ENCODE measurements around the gene ABCG4. TPM values are rescaled to one million over a fixed set of nuclear protein-coding genes. Genes with fewer than 3 reads are reported as not detected.

ABCG4 gene
- total RNA-seq, 1 experiment from 2014 or later, result 1.9 TPM

- no peak for TF ChIP-seq REST (IDR thresholded peaks at IDR 0.05; ENCODE audit: low read depth)
Observed at GRCh38 chr11:119209186-119209585, 60.3 kb downstream of the ABCG4 start (continued).

- H3K79me2 ChIP-seq (ENCODE audit: insufficient read depth, low read length), result peaks cover 75% of the 10 kb centered on the region
- no peak for TF ChIP-seq CEBPB (IDR thresholded peaks at IDR 0.05; ENCODE audit: low read depth)
- TF ChIP-seq, protein P1, sequence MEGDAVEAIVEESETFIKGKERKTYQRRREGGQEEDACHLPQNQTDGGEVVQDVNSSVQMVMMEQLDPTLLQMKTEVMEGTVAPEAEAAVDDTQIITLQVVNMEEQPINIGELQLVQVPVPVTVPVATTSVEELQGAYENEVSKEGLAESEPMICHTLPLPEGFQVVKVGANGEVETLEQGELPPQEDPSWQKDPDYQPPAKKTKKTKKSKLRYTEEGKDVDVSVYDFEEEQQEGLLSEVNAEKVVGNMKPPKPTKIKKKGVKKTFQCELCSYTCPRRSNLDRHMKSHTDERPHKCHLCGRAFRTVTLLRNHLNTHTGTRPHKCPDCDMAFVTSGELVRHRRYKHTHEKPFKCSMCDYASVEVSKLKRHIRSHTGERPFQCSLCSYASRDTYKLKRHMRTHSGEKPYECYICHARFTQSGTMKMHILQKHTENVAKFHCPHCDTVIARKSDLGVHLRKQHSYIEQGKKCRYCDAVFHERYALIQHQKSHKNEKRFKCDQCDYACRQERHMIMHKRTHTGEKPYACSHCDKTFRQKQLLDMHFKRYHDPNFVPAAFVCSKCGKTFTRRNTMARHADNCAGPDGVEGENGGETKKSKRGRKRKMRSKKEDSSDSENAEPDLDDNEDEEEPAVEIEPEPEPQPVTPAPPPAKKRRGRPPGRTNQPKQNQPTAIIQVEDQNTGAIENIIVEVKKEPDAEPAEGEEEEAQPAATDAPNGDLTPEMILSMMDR (IDR thresholded peaks at IDR 0.05 in 2 of 3, conservative IDR thresholded peaks at IDR 0.05 in 1 of 3; ENCODE audit: borderline replicate concordance in 1 of 3, insufficient read depth in 1 of 3, low read depth in 2 of 3, low read length in 2 of 3), result no peak
- no peak for TF ChIP-seq CBX3 (IDR thresholded peaks at IDR 0.05; ENCODE audit: low read depth)
- no peak for TF ChIP-seq SP1 (IDR thresholded peaks at IDR 0.05; ENCODE audit: low read depth)
- no peak for TF ChIP-seq SRF (IDR thresholded peaks at IDR 0.05; ENCODE audit: low read depth)
- no peak for TF ChIP-seq FOSL1 (IDR thresholded peaks at IDR 0.05; ENCODE audit: low read depth)
- no peak for TF ChIP-seq SIN3A (IDR thresholded peaks at IDR 0.05; ENCODE audit: low read depth)
- TF ChIP-seq EZH2 (IDR thresholded peaks at IDR 0.05), result no peak
- no peak for TF ChIP-seq ELF1 (IDR thresholded peaks at IDR 0.05; ENCODE audit: borderline replicate concordance, low read depth)
- TF ChIP-seq REST (IDR thresholded peaks at IDR 0.05; ENCODE audit: low read depth), result no peak
- TF ChIP-seq ZFX (IDR thresholded peaks at IDR 0.05), result no peak
- TF ChIP-seq YY1 (IDR thresholded peaks at IDR 0.05; ENCODE audit: extremely low read depth, insufficient replicate concordance, low read depth, low read length), result no peak
- TF ChIP-seq RAD21 (IDR thresholded peaks at IDR 0.05; ENCODE audit: low read depth), result no peak
- no peak for TF ChIP-seq ZBTB33 (IDR thresholded peaks at IDR 0.05; ENCODE audit: extremely low read depth, insufficient replicate concordance, low read length)
- no peak for TF ChIP-seq POLR2A (IDR thresholded peaks at IDR 0.05; ENCODE audit: borderline replicate concordance, extremely low read depth, insufficient read depth, insufficient read length)
- no peak for TF ChIP-seq JUND (IDR thresholded peaks at IDR 0.05)
Observed at GRCh38 chr11:119210050-119210449, 61.2 kb downstream of the ABCG4 start.

More at GRCh38 chr11:119210050-119210449, 61.2 kb downstream of the ABCG4 start:
- ChIA-PET CTCF (no interaction called here), POLR2A (no interaction called here), RAD21 (ENCODE audit: low non-redundant PET in 1 of 2, low total read pairs in 2 of 2, uncharacterized antibody in 2 of 2, unreplicated experiment in 2 of 2) (no interaction called here)
- no peaks in the 10 kb centered on the region for H3K9me2 ChIP-seq (ENCODE audit: insufficient read depth)
- H2AFZ ChIP-seq (ENCODE audit: low read depth, low read length, poor library complexity, severe bottlenecking), result no peak overlapping the region
- H3K4me2 ChIP-seq (ENCODE audit: low read length), result no peak overlapping the region
- no TSS peak for BruUV-seq (replicated peaks)
- H3K9me3 ChIP-seq (ENCODE audit: control insufficient read depth in 1 of 2, insufficient read depth in 1 of 2, low read depth in 1 of 2, low read length in 2 of 2), result no peaks in the 10 kb centered on the region
- ATAC-seq (no peak), DNase-seq (ENCODE audit: low read depth, low spot score) (no peak)
- no peaks in the 10 kb centered on the region for H3K36me3 ChIP-seq (ENCODE audit: control insufficient read depth in 1 of 2, insufficient read depth in 2 of 2, low read length in 2 of 2)
- intact Hi-C loops (cut with micrococcal nuclease), result no loop called here
- H3K27ac ChIP-seq (ENCODE audit: low read depth, low read length), result no peak overlapping the region
- H3K9ac ChIP-seq (ENCODE audit: low read length), result no peak overlapping the region
- no peaks in the 10 kb centered on the region for H4K20me1 ChIP-seq (ENCODE audit: insufficient read depth)
- H3K27me3 ChIP-seq (ENCODE audit: insufficient read depth, low read length), result no peaks in the 10 kb centered on the region
- no peak overlapping the region for H3K4me3 ChIP-seq (replicated peaks in 1 of 2; ENCODE audit: low read depth in 1 of 2, low read length in 2 of 2)
- H3K4me1 ChIP-seq (ENCODE audit: control insufficient read depth in 1 of 2, insufficient read depth in 2 of 2, low read length in 2 of 2), result peaks cover 8 to 19% of the 10 kb centered on the region in 2 experiments
